ENCODE data around the gene YJEFN3.

The YJEFN3 gene

GRCh38 chr19:19582471-19582870, 53.8 kb downstream of the YJEFN3 start:
- Histone ChIP-seq H3K9ac (ENCODE audit: low read length) (no peak overlapping the region), H3K4me3 (ENCODE audit: low read length) (no peak overlapping the region), H3K4me1 (ENCODE audit: control insufficient read depth, insufficient read depth, low read length) (no peaks in the 10 kb centered on the region), H3K27ac (ENCODE audit: low read depth, low read length) (no peak overlapping the region), H3K36me3 (ENCODE audit: control insufficient read depth, insufficient read depth, low read length) (no peaks in the 10 kb centered on the region), H3K27me3 (ENCODE audit: control insufficient read depth, insufficient read depth, low read length) (no peaks in the 10 kb centered on the region)

DNA sequence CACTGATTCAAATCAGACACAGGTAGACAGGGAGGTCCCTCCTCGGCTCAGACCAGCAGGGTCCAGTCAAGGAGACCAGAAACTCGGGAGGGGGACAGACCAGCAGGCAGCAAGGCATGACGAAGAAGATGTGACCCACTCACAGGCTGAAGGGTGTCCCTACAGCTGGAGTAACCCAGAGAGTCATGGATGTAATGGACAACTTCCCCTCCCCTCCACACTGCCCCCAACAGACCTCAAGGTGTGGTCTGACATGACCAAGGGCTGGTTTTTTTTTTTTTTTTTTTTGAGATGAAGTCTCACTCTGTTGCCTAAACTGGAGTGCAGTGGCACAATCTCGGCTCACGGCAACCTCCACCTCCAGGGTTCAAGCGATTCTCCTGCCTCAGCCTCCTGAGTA, 55.6 kb downstream of the YJEFN3 start:
- Histone ChIP-seq H3K27me3 (ENCODE audit: control insufficient read depth, insufficient read depth, low read length) (no peaks in the 10 kb centered on the region), H3K4me1 (ENCODE audit: control insufficient read depth, insufficient read depth, low read length) (no peaks in the 10 kb centered on the region), H3K27ac (ENCODE audit: low read depth, low read length) (no peak overlapping the region), H3K9ac (ENCODE audit: low read length) (no peak overlapping the region), H3K36me3 (ENCODE audit: control insufficient read depth, insufficient read depth, low read length) (no peaks in the 10 kb centered on the region), H3K4me3 (ENCODE audit: low read length) (no peak overlapping the region)

Measured in rectal smooth muscle tissue (tissue), 1 donor.